Fibroblast of skin of left quadriceps (primary cell): ENCODE results near the gene GSX2.

Experiments used
- DNase-seq, 2 experiments: peaks; one replicate each; pipeline ENCODE4 v3.0.0-alpha.2; 2013; ENCODE audit warnings: low read depth in 2 of 2

GSX2 gene

DNA sequence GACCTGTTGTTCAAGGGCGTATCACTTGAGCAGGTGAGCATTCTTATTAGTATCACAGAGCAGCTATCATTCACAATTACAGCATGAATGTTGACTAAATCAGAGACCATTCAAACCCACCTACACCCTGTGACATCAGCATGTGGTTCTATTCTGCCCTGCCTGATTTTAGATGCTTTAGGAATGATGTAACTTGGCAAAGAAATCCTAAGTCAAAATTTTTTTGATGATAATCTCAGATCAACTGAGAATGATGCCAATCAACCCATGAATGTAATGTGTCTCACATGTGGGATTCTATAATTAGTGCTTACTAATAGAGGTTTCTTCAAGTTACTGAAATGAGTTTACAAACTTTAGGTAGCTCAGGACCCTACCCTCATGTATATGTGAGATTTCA, 22.2 kb upstream of the GSX2 start:
- no peak for DNase-seq

DNA sequence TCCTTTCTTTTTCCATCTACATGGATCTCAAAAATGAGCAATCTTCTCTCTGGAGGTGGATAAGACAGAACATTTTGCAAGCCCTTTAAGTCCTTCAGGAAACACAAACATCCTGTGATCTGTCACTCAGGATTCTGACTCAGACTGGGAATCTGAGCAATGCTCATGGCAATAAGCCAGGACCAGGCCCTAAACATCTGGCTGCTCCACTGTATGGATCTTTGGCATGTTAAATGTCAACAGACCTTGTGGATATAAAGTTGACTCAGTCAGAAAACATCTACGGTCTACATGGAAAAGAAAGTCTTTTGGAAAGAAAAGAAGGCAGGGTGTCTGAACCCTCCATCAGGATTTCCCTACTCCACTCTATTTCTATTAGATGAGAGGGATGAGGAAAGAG, 17.8 kb upstream of the GSX2 start:
- DNase-seq, result peak; percentile 99

DNA sequence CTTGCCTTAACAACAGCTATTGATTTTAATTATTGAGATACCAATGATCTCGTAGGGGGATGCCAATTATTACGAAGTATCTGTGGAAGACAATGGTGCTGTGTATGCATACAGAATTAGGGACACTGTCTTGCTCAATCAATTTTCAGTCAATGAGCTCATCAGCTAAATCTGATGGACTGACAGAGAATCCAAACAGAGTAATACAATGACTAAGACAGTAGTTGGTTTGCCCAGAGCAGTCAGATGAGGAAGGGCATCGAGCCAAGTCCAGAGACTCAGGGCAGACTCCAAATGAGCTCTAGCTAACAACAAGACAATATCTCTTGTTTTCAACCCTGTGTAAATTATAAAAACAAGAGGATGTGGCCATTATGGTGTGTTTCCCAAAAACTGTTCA, 14.7 kb upstream of the GSX2 start:
- peak; percentile 69 to 70 for DNase-seq

DNA sequence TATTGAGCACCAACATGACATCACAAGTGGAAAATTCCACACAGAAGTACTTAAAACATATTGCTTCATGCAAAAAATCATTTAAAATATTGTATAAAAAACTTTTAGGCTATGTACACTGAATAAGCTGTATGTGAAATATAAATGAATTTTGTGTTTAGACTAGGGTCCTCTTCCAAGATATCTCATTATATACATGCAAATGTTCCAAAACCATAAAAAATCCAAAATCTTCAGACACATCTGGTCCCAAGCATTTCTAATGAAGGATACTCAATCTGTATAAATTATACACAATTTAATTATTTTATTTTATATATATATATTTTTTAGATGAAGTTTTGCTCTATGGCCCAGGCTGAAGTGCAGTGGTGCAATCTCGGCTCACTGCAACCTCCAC, 10.1 kb upstream of the GSX2 start:
- no peak for DNase-seq

DNA sequence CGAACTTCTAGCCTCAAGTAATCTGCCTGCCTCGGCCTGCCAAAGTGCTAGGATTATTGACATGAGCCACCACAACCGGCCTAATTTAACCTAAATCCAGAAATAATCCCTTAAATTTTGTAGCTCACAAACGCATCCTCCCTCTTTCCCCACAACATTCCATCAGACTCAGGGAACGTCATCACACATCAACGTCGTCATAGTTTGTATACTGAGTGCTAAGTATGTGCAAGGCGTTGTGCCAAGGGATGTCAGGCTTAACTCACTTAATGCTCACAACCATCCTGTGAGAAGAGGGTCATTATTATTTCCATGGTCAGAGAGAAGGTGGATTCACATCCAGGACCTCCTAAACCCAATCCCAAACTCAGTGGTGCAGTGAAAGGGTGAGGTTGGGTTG, 9.6 kb upstream of the GSX2 start:
- DNase-seq, result no peak

DNA sequence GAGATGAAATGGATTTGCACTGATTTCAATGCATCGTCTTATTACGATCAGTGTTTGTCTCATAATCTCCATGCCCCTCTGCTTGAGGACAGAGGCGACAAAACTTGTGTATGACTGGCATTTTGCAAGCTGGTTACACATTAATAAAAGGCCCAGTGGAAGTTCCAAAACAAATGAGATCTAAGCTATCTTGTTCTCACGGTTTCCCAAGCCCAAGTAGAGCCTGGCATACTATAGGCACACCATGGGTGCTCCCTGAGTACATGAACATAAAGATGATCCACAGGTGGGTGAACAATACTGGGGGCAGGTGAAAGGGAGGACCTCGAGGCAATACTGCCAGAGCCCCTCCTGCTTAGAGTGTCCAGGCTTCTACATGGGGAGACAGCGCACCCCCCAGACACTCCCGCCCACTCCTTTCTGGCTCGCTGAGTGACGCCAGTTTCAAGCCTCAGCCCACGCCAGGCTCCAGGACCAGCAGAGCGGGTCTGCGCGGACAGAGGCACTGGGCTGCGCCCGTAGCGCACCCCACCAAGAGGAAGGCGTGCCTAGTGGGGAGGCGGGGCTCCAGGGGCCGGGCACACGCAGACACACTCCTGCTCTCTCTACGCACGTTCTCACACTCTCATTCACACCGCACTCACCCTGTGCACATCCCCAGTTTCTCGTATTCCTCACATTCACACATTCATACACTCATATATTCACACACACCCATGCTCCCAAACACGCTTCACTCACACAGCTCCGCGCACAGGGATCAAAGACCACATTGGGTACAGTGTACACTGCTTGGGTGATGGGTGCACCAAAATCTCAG, 8.9 kb upstream of the GSX2 start:
- DNase-seq, result no peak

DNA sequence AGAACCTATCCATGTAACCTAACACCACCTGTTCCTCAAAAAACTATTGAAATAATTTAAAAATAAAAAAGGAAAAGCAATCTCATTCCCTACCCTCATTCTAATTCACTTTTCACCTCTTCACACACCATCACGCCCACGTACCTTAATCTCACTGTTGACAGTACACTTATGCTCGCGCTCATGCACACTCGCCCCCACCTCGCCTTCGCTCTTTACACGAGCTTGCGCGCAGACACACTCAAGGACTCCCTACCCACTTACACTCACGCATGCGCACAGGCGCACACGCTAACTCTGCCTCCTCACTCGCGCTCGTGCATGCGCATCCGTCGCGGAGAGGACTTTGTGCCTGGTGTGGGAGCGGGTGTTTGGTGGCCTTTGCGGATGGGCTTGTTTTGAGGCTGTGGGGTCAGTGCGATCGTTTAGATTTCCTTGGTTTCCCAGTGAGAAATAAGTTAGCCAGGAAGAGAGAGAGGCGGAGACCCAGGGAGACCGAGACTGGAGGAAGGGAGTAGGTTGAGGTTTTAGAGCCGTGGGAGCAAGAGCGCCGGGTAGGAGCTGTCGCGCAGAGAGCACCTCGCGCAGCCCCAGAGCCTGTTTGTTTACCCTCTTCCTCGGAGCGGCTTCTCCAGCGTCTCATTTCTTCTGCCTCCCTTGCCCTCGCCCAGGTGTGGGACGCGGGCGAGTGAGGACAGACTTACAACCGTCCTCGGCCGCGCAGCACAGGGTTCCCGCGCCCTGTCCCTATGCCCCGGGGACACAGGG, 8.1 kb upstream of the GSX2 start:
- DNase-seq, result peak; percentile 33 to 37

DNA sequence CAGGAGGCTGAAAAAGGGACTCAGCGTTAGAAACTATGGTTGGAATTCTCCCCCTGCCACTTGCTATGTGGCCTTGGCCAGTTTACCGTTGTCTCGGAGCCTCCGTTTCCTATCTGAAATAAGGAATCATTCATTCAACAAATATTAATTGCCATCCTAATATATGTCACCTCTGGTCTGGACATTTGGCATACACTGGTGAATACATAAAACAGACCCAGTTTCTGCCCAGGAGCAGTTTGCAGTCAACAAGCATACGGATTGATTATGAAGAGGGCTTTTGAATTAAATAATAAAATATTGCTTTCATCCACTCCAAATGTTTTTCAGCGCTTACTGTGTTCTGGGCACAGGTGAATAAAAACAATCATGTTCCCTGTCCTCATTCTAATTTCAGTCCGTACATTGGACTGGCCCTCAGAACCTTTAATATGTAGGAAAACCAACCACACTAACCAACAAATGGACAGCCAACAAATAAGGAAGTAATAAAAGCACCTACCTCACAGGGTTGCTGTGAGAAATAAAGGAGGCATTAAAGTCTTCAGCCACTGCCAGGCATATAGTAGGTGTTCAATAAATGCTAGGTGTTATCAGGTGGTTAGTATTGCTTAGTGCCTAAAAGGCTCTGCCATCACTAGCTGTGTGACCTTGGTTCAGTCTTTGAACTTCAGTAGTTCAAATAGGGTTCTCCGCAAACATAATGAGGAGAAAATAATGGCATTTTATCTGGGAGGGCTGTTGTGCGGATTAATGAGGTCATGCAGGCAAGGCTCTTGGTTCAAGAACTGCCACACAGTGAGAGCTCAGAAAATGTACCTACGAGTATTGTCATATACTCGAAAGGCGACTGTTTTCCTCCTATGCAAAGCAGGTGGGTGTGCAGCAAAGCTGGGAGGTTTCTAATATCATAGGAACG, 7.3 kb upstream of the GSX2 start:
- no peak for DNase-seq

DNA sequence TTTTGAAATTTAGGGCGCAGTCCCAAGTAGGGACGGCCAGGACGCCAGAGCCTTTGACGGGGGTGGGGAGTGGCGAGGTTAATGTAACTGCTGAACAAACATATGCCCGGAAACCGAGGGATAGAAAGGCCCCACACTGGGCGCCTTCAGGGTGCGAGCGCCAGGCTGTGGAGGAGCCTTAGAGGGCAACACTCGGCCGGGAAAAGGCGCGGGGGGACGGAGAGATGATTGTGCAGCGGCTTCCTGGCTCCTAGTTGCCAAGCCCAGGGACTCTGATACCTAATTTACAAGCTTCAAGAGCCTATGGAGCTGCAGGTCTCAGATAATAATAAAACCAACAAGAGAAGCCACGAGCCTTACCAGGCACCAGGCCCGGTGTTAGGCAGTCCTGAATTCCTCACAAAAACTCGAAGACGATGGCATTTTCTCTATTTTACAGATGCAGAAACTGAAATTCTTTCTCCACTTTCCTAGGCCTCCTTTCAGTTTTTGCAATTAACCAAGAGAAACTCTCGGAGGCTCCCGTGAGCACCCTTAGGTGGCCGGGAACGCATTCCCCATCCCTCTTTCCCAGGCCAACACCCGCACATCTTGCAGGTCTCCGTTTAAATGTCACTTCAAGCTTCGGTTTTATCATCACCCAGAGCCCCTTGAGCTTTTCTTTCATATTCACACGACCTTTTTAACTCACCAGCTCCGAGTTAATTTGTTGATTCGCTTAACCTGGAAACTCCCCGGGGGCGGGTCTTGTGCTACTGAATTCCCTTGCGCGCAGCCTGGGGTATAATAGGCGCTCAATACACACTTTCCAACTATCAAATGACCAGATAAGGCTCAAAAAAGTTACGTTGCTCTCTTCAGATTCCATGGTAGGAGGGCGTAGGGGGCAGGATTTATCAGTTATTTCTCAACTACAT, 6.4 kb upstream of the GSX2 start:
- DNase-seq, result no peak

DNA sequence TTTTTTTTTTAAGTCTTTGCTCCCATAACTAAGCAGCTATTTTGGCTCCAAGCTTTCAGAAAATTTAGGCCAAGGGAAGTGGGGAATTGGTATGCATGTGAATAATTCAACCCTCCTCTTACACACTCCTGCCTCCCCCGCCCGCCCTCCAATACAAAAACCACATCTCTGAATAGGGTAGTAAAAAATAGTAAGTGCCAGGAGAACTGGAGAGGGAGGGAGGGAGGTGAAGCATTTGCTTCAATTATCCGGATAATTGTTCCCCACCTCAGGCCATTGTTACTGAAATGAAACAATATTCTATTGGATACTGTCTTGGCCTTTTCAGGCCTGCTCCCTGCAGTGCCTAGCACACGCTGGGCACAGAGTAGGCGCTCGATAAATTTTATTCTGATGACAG, 5.5 kb upstream of the GSX2 start:
- DNase-seq, result no peak

DNA sequence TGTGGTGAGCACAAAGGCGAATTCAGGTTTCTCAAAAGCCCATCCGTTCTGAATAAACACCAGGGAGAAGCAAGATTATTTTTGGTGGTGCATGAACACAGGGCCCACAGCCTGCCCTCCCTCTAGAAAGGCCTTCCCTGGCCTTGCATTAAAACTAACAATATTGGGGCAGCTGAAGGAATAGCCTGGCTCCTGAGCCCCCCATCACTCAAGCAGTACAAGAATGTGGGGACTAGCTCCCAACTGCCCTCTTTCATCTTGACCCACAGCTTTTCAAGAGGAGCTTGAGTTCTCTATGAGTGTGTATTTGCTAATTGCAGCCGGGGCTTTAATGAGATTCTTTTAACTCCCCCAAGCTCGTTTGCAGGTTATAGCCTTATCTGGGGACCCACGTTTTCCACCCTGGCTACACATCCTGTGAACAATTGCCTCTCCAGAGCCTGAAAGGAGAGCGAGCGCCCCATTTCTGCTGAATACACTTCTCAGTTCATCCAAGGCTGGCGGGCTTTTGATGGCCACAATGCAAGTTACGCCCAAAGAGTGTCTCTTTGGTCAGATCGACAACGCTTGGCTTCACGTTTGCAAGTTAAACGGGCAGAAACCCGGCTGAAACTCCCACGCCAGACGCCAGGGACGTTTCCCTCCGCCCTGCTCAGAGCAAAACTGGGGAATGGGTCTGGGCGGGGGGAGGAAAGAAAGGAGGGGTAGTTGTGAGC, 4.7 kb upstream of the GSX2 start:
- DNase-seq, result no peak

DNA sequence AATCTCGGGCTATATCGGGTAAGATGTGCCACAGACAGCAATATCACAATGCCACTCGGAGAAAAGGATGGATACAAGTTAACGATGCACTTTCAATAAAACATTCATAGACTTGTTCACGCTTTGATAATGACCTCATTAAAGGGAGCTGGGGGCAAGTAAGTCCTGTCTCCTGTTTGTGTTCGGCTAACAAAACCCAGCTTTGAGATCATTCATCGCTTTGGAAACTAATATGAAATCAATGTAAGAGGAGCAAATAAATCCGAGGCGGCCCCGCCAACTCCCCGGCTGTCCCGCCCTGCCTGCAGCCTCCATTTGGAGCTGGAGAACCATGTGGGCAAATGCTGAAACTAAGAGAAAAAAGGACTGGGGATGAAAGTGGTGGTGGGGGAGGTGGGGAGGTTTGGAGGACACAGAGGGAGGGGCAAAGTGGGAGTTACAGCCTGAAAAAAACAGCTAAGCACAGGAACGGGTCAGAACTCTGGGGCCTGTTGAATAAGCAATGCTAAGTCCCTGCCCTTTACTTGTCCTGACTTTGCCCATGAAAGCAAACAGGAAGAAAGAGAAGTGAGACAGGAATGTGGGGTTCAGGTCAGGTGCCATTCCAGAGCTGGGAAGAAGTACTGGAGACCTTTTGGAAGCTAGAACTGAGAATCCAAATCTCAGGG, 3.5 kb upstream of the GSX2 start:
- no peak for DNase-seq

DNA sequence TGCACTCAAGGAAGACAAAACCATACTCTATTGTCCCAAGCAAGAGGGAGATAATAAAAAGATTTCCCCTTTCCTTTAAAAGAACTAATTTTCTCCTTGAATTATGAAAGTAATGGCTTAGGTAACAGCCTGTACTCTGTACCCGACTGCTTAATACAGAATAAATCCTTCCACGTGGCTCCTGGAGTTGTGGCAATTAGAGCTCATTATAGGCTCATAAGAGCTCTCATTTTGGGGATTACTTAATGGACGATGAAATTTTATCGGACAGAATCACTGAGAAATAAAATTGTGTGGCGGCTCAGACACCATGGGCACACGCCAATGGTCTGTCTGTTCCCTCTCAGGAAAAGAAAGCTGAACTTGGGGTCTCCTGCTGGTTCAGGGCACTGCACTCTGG, 2.8 kb upstream of the GSX2 start:
- DNase-seq, result no peak

DNA sequence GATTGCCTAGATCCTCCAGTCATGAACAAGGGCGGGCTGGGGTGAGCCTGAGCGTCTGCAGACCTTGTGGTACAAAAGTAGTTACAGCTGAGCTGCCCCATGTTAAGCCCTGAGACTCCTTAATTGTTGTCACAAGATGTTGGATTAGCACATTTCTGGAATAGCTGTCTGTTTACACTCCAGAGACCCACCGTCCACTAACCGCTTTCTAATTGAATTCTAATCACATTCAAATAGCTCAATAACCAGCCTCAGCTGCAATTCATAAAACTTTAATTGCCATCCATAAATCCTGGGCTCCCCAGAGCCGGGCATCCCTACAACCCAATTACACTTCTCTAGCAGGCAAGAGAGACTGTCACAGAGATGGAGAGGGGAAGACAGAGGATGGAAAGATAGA, 1.6 kb upstream of the GSX2 start:
- peak; percentile 54 to 58 for DNase-seq

DNA sequence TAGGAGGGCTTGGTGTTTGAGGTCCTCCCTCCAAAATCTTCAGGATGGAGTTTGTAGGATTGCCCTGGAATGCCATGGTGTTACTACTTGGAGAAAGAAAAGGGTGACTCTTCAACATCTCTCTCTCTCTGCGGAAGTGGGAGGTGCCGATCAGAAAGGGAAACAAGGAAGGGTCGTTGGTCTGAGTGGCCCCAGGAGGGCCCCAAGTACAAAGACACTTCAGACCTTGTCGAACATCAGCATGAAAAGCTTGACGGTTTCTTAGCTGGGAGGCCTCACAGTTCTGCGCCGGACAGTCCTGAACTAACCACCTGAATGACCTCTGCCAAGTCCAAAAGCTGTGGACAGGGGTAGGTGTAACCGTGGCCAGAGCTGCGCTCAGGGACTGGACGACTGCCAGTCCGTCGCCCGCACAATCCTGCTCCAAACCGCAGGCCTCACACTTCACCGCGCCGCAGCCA, 646 bp upstream of the GSX2 start:
- no peak for DNase-seq

DNA sequence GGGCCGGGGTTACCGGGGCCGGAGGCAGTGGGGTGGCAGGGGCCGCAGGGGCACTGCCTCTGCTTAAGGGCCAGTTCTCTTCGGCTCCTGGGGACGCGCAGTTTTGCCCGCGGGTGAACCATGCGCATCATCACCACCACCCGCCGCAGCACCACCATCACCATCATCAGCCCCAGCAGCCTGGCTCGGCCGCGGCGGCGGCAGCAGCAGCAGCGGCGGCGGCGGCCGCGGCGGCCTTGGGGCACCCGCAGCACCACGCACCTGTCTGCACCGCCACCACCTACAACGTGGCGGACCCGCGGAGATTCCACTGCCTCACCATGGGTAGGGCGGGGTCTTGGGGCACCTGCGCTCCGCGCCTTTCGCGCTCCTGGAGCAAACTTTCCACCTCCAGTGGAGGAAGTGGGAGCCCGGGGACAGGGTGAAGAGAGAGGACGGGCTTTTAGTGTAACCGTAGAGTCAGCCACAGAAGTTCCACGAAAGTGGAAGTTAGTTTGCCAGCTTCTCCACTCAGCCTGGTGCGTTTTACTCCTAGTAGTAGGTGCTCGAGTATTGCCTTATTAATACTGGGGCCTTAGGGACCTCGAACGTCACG, 729 bp downstream of the GSX2 start:
- DNase-seq, result no peak

DNA sequence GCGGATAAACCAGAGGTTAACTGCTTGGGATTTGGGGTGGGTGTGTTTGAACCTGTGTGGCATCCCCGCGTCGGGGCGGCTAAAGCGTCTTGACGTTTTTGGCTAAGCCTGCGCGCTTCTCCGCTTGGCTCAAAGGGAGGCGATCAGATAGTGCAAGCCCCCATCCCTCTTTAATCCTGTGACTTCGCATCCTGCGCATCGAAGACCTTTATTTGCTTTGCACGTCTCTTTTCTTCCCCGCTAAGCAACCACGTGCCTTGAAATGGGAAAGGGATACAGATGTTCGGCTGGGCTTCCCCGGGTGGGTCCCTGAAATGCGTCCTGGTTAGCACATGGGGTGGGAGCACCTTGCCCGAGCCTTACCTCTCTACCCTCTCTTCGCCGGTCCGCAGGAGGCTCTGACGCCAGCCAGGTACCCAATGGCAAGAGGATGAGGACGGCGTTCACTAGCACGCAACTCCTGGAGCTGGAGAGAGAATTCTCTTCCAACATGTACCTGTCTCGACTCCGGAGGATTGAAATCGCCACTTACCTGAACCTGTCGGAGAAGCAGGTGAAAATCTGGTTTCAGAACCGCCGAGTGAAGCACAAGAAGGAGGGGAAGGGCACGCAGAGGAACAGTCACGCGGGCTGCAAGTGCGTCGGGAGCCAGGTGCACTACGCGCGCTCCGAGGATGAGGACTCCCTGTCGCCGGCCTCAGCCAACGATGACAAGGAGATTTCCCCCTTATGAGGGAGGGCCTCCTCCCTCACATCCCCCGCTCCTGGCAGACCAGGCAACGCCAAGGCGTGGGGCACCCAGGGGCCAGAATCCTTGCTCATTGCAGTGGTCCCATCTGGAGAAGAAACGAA, 1.5 kb downstream of the GSX2 start:
- DNase-seq, result no peak

DNA sequence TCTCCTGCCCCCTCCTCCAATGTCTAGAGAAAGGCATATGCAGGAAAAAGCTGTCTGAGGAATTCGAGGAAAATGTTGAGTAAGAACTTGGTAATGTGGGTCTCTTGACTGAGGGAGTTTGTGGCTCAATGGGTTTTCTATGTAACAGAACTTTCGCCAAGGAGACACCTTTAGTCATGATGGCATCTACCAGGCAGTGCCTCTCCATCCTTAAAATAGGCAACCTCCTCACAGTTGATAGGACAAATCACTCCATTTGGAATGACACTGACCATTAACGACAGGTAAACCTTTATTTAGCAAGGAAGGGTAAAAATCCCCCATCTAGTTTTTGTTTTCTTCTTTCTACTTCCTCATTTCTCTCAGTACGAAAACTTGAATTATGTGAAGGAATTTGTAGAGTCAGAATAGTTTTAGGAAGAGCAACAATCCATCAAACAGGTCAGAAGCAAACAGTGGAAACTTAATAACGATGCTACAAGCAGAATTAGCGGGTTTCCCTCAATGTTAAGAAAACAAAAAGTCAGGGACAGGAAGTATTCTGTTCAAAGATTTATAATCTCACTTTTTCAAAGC, 2.7 kb downstream of the GSX2 start:
- no peak for DNase-seq
